ENCODE measurements around the gene RNASE8.

DNA sequence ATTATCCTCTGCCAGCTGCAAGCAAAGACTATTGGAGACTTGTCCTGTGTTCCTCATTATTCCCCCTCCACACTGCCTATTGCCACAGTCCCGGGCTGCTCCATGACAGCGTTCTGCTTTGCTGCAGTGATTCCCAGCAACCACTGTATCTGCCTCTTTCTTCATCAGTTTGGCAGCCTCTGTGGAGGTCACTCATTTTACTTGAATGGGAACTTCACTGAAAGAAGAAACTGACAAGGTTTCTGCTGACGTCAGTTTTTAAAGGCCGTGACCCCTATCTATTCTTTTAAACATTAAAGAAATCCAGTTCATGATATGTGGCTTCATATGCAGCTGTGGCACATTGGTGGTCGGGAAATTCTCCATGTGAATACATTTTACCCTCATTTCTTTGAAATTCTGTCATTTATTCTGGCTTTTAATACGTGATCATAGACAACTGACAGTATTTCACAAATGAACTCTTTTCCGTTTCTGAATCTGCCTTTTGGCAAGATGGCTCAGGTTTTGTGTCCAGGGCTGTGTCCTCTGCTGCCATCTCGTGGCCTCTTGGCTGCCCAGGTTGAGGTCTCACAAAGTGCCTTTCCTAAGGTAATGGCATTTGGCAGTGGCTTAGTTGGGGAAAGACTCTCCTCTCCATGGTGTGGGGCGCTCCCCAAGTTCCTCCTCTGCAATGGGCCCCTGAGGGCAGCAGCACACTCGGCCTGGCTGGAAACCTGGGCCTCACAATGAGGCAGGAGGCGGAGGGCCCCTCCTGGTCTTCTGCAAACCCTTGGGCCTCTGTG lies 49.1 kb downstream of the RNASE8 start:
- TF ChIP-seq, protein P1, sequence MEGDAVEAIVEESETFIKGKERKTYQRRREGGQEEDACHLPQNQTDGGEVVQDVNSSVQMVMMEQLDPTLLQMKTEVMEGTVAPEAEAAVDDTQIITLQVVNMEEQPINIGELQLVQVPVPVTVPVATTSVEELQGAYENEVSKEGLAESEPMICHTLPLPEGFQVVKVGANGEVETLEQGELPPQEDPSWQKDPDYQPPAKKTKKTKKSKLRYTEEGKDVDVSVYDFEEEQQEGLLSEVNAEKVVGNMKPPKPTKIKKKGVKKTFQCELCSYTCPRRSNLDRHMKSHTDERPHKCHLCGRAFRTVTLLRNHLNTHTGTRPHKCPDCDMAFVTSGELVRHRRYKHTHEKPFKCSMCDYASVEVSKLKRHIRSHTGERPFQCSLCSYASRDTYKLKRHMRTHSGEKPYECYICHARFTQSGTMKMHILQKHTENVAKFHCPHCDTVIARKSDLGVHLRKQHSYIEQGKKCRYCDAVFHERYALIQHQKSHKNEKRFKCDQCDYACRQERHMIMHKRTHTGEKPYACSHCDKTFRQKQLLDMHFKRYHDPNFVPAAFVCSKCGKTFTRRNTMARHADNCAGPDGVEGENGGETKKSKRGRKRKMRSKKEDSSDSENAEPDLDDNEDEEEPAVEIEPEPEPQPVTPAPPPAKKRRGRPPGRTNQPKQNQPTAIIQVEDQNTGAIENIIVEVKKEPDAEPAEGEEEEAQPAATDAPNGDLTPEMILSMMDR (IDR thresholded peaks at IDR 0.05) = peak; percentile 85 to 93 (median 91)
- TF ChIP-seq POLR2A (IDR thresholded peaks at IDR 0.05) = no peak
